Inferior parietal cortex (tissue), 1 donor: ENCODE measurements around the gene APBA1.

ENCODE experiments used
- DNase-seq: peaks from one replicate; pipeline ENCODE4 v3.0.0-alpha.2; 2016; ENCODE audit errors: extremely low spot score

APBA1 gene

GRCh38 chr9:69474821-69475220, 197.3 kb downstream of the APBA1 start:
- no peak for DNase-seq

DNA sequence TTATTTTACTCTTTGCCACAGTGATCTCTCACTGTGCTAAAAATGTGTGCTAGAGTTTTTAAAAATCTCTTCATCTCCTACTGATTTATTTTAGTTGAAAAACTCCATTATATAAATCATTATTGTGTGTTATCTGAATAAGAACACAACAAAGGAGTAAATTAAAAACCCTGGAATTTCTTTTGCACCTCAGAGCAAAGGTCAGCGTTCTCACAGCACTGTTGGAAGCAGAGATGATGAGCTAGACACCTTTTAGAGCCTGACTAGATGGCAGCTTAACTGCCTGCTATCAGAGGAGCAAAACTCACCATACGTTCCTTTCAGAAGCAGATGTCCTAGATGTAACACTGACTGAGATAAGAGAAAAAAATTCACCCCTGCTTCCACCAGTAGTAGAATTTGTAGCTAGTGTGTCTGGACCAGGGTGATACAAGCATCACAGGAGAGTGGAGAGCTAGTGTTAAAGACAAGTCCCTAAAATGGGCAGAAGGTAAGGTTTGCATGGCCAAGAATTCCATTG, 200.0 kb downstream of the APBA1 start:
- no peak for DNase-seq

- DNase-seq = no peak
Measured at GRCh38 chr9:69471433-69471832, 200.7 kb downstream of the APBA1 start.

DNA sequence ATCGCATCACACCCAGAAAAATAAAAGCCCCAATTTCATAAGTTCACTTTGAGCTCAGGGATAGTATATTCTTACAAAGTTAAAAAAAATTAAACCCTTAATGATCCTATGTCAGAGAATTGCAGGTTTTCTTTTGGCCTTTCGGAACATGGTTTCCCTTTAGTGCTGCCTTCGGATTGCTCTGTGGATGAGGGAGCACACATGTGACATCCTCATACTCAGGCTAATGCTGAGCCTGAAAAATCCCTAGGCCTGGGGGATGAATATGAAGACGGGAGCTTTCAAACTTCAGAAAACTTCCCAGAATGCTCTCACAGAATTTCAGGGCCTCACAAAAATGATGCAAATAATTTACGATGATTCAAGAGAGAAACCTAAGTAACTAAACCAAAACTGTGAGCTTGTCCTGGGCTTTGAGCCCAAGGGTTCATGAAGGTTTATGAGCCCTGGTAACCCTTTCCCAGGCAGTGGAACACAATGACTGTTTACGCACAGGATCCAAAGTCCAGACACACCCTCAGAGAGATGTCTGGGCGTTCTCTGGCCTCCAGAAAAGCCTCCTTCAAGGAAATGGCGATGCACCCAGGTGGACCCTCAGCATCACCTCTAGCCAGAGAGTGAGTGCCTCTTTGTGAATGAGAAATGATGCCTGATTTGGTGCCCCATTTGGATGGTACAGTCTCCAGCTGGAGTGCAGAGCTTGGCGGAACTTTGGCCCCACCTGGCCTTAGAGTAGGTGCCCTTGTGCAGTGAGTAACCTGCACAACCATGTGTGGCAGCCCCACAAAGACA, 201.8 kb downstream of the APBA1 start:
- DNase-seq = no peak

DNA sequence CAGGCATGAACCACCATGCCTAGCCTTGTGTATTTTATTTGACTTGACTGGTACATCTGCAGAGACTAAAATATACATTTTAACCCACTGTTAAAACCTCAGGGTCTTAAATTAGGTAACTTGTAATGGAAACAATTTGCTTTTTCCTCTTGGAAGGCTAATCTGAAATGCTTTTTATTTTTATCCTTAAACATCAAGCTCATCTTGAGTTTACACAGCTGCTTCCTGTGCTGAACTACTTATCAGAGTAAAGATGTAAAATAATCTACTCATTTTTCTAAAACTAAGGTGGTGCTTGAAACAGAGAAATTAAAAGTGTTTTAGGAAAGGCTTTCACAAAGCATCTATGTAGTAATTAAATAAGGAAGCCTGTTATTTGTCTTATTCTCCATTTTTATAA, 203.0 kb downstream of the APBA1 start:
- no peak for DNase-seq

GRCh38 chr9:69468380-69468779, 203.8 kb downstream of the APBA1 start:
- DNase-seq = no peak

DNA sequence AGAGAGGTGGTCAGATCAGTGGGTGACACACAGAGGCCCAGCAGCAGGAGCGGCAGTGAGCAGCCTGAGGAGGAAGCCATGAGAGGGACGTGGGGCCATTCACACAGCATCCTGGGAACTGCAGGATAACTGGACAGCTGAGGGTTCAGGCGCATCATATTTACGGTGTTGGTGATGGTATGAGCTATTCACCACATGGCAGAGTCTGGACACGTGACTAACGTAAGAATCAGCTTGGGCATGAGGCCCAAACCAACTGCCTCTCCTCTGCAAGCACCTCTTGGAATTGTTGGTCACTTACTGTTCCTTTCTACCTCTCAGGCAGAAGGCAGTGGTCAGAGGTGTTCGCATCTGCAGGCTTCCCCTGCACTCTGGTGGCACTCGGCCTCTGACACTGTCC, 206.0 kb downstream of the APBA1 start:
- no peak for DNase-seq

DNA sequence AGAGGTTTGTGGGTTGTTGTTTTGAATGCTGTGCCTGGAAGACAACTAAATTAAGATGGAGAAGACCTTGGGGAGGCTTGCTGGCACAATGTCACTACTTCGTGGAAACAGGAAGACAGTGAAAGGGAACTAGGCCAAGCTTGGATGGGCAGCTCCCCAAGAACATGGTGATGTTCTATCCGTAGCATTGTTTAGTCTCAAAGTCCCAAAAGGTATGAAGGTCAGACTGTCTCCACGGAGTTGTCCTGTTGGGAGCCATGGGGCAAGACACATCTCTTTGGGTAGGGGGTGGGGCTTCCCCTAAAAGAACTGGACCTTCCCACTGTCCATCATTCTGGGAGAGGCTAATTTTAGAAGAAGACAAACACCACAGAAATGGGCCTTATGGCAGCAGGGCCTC, 206.7 kb downstream of the APBA1 start:
- no peak for DNase-seq

DNA sequence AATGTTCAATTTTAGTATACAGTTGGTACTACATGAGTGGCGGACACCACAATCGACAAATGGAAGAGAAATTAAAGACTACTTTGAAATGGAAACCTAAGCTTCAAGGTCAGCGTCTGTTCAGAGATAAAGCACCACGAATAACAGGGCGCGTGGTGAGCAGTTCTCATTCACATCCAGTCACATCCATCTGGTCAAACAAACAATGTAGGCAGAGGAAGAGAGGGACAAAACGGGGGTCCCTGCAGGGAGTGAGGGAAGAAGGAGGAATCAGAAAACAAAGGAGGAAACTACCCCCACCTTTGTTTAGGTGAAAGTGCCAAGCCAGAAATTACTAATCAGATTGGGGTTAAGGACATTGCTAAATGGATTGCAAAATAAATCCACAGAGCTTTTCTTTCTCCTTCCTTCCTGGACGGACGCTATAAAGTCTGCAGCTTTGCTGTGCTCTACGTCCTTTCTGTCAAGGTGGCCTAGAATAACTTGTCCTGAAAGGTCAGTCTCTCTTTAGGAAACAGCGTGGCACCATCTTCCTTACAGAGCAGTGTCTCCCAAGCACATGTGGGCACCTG, 208.6 kb downstream of the APBA1 start:
- DNase-seq = no peak

- no peak for DNase-seq
Measured at GRCh38 chr9:69462394-69462793, 209.8 kb downstream of the APBA1 start.

- DNase-seq = no peak
Measured at GRCh38 chr9:69461103-69461887, 210.9 kb downstream of the APBA1 start.

- no peak for DNase-seq
Measured at GRCh38 chr9:69460012-69460411, 212.2 kb downstream of the APBA1 start.

DNA sequence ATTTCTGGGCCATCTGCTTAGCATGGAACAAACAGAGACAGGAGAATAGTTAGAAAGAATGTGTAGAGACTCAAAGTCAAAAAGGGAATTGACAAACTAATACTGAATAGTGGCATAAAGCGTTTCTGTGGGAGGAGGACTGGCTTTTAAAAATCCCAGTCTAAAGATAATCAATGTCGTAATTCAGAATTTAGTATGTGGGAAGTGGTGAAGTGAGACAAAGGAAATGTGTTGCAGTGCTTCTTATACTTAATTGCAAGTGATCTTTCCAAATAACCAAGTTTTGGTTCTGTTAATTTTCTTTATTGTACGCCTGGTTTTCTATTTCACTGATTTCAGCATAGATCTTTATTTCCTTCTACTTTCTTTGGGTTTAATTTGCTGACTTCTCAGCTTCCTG, 214.0 kb downstream of the APBA1 start:
- DNase-seq = no peak

- DNase-seq = no peak
Measured at GRCh38 chr9:69456201-69456600, 216.0 kb downstream of the APBA1 start.

DNA sequence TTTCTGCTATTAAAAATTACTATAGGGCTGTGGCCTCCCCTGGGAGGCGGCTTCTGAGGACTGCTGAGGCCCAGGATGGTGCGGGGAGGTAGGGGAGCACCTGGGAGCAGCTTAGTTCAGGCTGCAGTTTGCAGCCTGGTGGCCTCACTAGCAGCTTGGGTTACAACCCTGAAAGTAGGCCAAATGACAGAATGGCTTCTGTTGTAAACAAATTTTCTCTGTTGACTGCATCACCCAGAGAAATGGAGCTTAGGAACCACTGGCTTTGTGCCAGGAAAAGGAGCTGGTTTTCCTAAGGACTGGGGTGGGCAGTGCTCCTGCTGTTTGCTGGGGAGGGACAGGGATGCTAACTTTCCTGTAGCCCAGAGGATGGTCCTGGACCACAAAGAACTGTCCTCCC, 216.9 kb downstream of the APBA1 start:
- no peak for DNase-seq

- DNase-seq = no peak
Measured at GRCh38 chr9:69454321-69454720, 217.8 kb downstream of the APBA1 start.

- DNase-seq = no peak
Measured at GRCh38 chr9:69453746-69454145, 218.4 kb downstream of the APBA1 start.

- no peak for DNase-seq
Measured at GRCh38 chr9:69452110-69452782, 219.9 kb downstream of the APBA1 start.

- no peak for DNase-seq
Measured at GRCh38 chr9:69446496-69446895, 225.7 kb downstream of the APBA1 start.

DNA sequence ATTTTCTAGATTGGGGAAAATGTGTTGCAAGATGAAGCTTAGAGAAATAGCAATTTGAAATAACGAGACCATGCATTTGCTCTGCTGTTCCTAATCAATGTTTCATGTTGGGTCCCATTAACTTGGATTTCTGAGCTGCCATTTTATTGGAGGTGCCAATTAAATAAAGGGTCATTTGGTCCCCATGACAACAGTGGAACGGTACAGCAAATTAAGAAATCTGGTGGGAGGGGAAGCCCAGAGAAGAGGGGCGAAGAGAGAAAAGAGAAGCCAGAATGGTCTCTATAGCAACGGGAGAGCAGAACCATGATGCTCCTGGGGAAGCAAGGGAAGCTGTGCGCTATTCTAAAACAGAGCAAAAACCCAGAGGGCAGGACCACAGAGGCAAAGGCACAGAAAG, 226.9 kb downstream of the APBA1 start:
- no peak for DNase-seq

DNA sequence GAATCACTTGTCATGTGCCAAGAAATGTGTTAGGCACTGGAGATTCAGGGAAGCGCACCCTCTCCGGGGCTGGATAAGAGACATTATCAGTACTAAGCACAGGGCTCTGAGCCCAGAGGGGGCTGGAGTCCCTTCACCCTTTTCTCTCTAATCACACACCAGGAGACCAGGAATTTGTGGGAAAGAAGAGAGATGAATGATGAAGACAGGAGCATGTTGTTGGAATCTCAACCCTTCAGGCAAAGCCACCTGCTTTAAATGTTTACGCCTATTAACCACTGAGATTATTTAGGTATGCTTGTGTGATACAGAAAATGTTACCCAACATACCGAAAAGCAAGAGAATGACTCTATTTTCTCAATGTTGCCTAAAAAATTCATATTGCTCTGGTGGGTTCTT, 227.4 kb downstream of the APBA1 start:
- no peak for DNase-seq

DNA sequence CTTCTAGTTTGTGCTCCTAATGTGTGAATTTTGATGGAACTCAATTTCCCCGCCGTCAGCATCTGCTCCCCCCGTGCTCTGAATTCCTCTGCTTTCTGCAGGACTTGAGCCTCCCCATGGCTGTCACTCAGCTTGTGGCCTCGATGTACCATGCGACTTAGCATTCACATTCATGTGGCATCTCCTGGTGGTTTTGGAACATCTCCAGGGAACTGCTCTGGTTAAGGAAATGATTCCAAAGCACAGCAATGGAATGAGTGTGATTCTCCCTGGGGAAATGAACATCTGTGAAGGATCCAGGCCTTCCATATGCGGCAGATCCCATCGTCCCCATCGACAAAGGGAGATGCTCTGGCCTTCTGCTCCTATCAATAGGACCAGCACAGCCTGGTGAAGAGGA, 228.2 kb downstream of the APBA1 start:
- no peak for DNase-seq
